Activated T-helper 1 cell treated with anti-CD3 and anti-CD28 coated beads, Interleukin-2, amount 50 U/mL, for 16 hours (primary cell): ENCODE data around the gene FRS2.

Experiments used
- DNase-seq, 2 donors: peaks; one replicate each; pipeline ENCODE4 v3.0.0-alpha.2; 2020; ENCODE audit warnings: low read depth in 1 of 2, low spot score in 1 of 2

The FRS2 gene

GRCh38 chr12:69524331-69524630 lies 54.1 kb downstream of the FRS2 start:
- no peak for DNase-seq

- DNase-seq: no peak
These were observed 54.7 kb downstream of the FRS2 start for GRCh38 chr12:69524755-69525469.

- DNase-seq: no peak
These were observed 57.5 kb downstream of the FRS2 start for GRCh38 chr12:69527506-69528272.

GRCh38 chr12:69529021-69529420 lies 58.8 kb downstream of the FRS2 start:
- DNase-seq: no peak

GRCh38 chr12:69533844-69534243 lies 63.7 kb downstream of the FRS2 start:
- DNase-seq: no peak

GRCh38 chr12:69534389-69534822 lies 64.2 kb downstream of the FRS2 start:
- no peak for DNase-seq

- no peak for DNase-seq
These were observed 70.8 kb downstream of the FRS2 start for GRCh38 chr12:69540987-69541386.

- no peak for DNase-seq
These were observed 73.9 kb downstream of the FRS2 start for GRCh38 chr12:69544087-69544486.

- DNase-seq: no peak
These were observed 74.9 kb downstream of the FRS2 start for GRCh38 chr12:69545081-69545480.

- no peak for DNase-seq
These were observed 76.7 kb downstream of the FRS2 start for GRCh38 chr12:69546693-69547438.

GRCh38 chr12:69548687-69549086 lies 78.5 kb downstream of the FRS2 start:
- DNase-seq: no peak

- DNase-seq: no peak
These were observed 80.6 kb downstream of the FRS2 start for GRCh38 chr12:69550569-69551350.

GRCh38 chr12:69553628-69554248 lies 83.5 kb downstream of the FRS2 start:
- DNase-seq: no peak

GRCh38 chr12:69555461-69555860 lies 85.3 kb downstream of the FRS2 start:
- no peak for DNase-seq

GRCh38 chr12:69556383-69556782 lies 86.2 kb downstream of the FRS2 start:
- no peak for DNase-seq

GRCh38 chr12:69563166-69563762 lies 93.1 kb downstream of the FRS2 start:
- DNase-seq: no peak

- DNase-seq: no peak
These were observed 96.4 kb downstream of the FRS2 start for GRCh38 chr12:69566603-69567002.

- DNase-seq: no peak
These were observed 99.0 kb downstream of the FRS2 start for GRCh38 chr12:69569236-69569635.

GRCh38 chr12:69570000-69570516 lies 99.9 kb downstream of the FRS2 start:
- no peak for DNase-seq
